H1 (cell line): ENCODE measurements around the gene CLDN4. TPM values are rescaled to one million over a fixed set of nuclear protein-coding genes. Genes with fewer than 3 reads are reported as not detected.

Experiments
- EGR1 ChIP-seq: IDR thresholded peaks from 2 replicates; pipeline ENCODE4 v1.6.1; 2011; ENCODE audit warnings: low read depth, low read length, borderline replicate concordance
- GTF2F1 ChIP-seq: IDR thresholded peaks from 2 replicates; pipeline ENCODE4 v1.6.1; 2012; ENCODE audit warnings: low read depth, low read length, improper control_type of control experiment, borderline replicate concordance
- JUND ChIP-seq: IDR thresholded peaks from 2 replicates; pipeline ENCODE4 v1.6.1; 2011; ENCODE audit warnings: mild to moderate bottlenecking, improper control_type of control experiment, low read length
- KDM5A ChIP-seq: fragments of 200-600 bp; IDR thresholded peaks from 2 replicates; pipeline ENCODE4 v1.7.1; 2012; ENCODE audit warnings: mild to moderate bottlenecking, low read length, inconsistent platforms, mixed read lengths
- PHF8 ChIP-seq: fragments of 200-600 bp; sonication (generic); conservative IDR thresholded peaks from 2 replicates; pipeline ENCODE4 v1.7.1; 2012; ENCODE audit warnings: low read depth, mild to moderate bottlenecking, inconsistent platforms, low read length, moderate library complexity
- POLR2A ChIP-seq, 2 experiments: IDR thresholded peaks; 1 replicate in 1 of 2; 2 replicates in 1 of 2; pipeline ENCODE4 v1.6.1; 2011; ENCODE audit warnings: low read depth in 2 of 2, low read length in 2 of 2, mild to moderate bottlenecking in 2 of 2; ENCODE audit errors: control extremely low read depth in 1 of 2
- RBBP5 ChIP-seq: IDR thresholded peaks from 2 replicates; pipeline ENCODE4 v1.7.1; 2012; ENCODE audit warnings: low read depth, mild to moderate bottlenecking, inconsistent platforms, low read length, moderate library complexity, borderline replicate concordance
- TAF1 ChIP-seq: IDR thresholded peaks from 2 replicates; pipeline ENCODE4 v1.6.1; 2011; ENCODE audit warnings: mild to moderate bottlenecking, low read depth, low read length
- TBP ChIP-seq: IDR thresholded peaks from 2 replicates; pipeline ENCODE4 v1.6.1; 2011; ENCODE audit warnings: low read depth, low read length, improper control_type of control experiment
- polyA plus RNA-seq, 7 experiments: library from polyadenylated mRNA; depleted of rRNA in 3 of 7; stranded (reverse) in 5 of 7; unstranded in 2 of 7; fragments of >200 nt in 5 of 7; fragments of 200-250 nt in 2 of 7; gene quantifications; 1 replicate in 5 of 7; 2 replicates in 1 of 7; 4 replicates in 1 of 7; pipeline versions ENCODE4 v1.2.1 to v1.2.3, GENCODE V29; 2011 to 2013; ENCODE audit warnings: missing spikeins in 2 of 7, mixed read lengths in 2 of 7
- total RNA-seq: library from RNA; stranded (reverse); fragmentation: NEBNext Ultra II Directional; extraction: Animal tissue kit (Norgen Biotek cat#: 25700); gene quantifications from 2 replicates; pipeline ENCODE4 v1.2.1, GENCODE V29; 2021
- TF ChIP-seq, protein P1 (sequence below): IDR thresholded peaks from 2 replicates; pipeline ENCODE4 v1.6.1; 2011; ENCODE audit warnings: low read depth, mild to moderate bottlenecking, low read length; ENCODE audit not compliant: insufficient read depth
- TF ChIP-seq, protein P2 (sequence below): fragments of 300-600 bp; sonication (generic); IDR thresholded peaks from 2 replicates; pipeline ENCODE4 v1.7.1; 2012; ENCODE audit warnings: low read length, moderate library complexity, mild to moderate bottlenecking, inconsistent platforms; ENCODE audit not compliant: insufficient replicate concordance

CLDN4 gene
- total and polyA plus RNA-seq, 2 of the 8 experiments (the other 6 are each of a cell fraction or from before 2014, with no cell fraction given), result 28.0 to 69.3 TPM

DNA sequence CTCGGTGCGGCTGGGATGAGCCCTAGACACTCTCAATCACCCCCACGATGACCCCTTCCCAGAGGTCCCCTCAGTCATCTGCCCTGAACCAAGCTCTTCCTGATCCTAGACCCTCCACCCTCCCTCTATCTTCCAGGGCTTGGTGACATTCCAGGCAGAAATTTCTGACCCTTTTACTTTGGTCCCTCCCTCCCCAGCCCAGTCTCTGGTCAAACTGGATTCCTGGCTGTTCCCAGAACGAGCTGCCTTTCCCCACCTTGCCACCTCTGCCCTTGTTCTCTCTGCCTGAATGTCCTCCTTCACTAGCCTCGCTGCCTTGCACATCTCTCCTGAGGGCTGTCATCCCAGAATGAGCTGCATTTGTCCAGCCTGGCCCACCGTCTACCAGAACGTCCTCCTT is 1.3 kb upstream of the CLDN4 start (continued):
- TF ChIP-seq TAF1, result 0 out of 2 replicates have a peak, but pooled peaks have one; percentile 15
- TF ChIP-seq, protein P1, sequence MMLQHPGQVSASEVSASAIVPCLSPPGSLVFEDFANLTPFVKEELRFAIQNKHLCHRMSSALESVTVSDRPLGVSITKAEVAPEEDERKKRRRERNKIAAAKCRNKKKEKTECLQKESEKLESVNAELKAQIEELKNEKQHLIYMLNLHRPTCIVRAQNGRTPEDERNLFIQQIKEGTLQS, result no peak
- TF ChIP-seq PHF8, result no peak
- TF ChIP-seq KDM5A, result no peak
- TF ChIP-seq RBBP5, result no peak
- TF ChIP-seq JUND, result no peak
- no peak for TF ChIP-seq TBP
- TF ChIP-seq GTF2F1, result no peak
- 0 out of 3 replicates have a peak, but pooled peaks of 1 of the 2 experiments have one; percentile 2 for TF ChIP-seq POLR2A (IDR thresholded peaks at IDR 0.05; ENCODE audit: control extremely low read depth in 1 of 2, low read depth in 2 of 2, low read length in 2 of 2)
- no peak for TF ChIP-seq EGR1
- TF ChIP-seq, protein P2, sequence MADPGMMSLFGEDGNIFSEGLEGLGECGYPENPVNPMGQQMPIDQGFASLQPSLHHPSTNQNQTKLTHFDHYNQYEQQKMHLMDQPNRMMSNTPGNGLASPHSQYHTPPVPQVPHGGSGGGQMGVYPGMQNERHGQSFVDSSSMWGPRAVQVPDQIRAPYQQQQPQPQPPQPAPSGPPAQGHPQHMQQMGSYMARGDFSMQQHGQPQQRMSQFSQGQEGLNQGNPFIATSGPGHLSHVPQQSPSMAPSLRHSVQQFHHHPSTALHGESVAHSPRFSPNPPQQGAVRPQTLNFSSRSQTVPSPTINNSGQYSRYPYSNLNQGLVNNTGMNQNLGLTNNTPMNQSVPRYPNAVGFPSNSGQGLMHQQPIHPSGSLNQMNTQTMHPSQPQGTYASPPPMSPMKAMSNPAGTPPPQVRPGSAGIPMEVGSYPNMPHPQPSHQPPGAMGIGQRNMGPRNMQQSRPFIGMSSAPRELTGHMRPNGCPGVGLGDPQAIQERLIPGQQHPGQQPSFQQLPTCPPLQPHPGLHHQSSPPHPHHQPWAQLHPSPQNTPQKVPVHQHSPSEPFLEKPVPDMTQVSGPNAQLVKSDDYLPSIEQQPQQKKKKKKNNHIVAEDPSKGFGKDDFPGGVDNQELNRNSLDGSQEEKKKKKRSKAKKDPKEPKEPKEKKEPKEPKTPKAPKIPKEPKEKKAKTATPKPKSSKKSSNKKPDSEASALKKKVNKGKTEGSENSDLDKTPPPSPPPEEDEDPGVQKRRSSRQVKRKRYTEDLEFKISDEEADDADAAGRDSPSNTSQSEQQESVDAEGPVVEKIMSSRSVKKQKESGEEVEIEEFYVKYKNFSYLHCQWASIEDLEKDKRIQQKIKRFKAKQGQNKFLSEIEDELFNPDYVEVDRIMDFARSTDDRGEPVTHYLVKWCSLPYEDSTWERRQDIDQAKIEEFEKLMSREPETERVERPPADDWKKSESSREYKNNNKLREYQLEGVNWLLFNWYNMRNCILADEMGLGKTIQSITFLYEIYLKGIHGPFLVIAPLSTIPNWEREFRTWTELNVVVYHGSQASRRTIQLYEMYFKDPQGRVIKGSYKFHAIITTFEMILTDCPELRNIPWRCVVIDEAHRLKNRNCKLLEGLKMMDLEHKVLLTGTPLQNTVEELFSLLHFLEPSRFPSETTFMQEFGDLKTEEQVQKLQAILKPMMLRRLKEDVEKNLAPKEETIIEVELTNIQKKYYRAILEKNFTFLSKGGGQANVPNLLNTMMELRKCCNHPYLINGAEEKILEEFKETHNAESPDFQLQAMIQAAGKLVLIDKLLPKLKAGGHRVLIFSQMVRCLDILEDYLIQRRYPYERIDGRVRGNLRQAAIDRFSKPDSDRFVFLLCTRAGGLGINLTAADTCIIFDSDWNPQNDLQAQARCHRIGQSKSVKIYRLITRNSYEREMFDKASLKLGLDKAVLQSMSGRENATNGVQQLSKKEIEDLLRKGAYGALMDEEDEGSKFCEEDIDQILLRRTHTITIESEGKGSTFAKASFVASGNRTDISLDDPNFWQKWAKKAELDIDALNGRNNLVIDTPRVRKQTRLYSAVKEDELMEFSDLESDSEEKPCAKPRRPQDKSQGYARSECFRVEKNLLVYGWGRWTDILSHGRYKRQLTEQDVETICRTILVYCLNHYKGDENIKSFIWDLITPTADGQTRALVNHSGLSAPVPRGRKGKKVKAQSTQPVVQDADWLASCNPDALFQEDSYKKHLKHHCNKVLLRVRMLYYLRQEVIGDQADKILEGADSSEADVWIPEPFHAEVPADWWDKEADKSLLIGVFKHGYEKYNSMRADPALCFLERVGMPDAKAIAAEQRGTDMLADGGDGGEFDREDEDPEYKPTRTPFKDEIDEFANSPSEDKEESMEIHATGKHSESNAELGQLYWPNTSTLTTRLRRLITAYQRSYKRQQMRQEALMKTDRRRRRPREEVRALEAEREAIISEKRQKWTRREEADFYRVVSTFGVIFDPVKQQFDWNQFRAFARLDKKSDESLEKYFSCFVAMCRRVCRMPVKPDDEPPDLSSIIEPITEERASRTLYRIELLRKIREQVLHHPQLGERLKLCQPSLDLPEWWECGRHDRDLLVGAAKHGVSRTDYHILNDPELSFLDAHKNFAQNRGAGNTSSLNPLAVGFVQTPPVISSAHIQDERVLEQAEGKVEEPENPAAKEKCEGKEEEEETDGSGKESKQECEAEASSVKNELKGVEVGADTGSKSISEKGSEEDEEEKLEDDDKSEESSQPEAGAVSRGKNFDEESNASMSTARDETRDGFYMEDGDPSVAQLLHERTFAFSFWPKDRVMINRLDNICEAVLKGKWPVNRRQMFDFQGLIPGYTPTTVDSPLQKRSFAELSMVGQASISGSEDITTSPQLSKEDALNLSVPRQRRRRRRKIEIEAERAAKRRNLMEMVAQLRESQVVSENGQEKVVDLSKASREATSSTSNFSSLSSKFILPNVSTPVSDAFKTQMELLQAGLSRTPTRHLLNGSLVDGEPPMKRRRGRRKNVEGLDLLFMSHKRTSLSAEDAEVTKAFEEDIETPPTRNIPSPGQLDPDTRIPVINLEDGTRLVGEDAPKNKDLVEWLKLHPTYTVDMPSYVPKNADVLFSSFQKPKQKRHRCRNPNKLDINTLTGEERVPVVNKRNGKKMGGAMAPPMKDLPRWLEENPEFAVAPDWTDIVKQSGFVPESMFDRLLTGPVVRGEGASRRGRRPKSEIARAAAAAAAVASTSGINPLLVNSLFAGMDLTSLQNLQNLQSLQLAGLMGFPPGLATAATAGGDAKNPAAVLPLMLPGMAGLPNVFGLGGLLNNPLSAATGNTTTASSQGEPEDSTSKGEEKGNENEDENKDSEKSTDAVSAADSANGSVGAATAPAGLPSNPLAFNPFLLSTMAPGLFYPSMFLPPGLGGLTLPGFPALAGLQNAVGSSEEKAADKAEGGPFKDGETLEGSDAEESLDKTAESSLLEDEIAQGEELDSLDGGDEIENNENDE, result no peak
